WTC11 (cell line): Measurements from ENCODE around the gene SOX5.

Experiments
- CTCF ChIP-seq: fragments of 200-600 bp; IDR thresholded peaks from 2 replicates; pipeline ENCODE4 v1.8.0; 2022; ENCODE audit warnings: antibody characterized with exemption
- E2F1 ChIP-seq: sonication (generic); formaldehyde crosslinking; IDR thresholded peaks from 2 replicates; pipeline ENCODE4 v1.8.0; 2022; ENCODE audit warnings: mild to moderate bottlenecking, missing genetic modification reagents
- ETV6 ChIP-seq: sonication (generic); formaldehyde crosslinking; IDR thresholded peaks from 2 replicates; pipeline ENCODE4 v1.8.1; 2022; ENCODE audit warnings: mild to moderate bottlenecking, missing genetic modification reagents
- MAX ChIP-seq: sonication (generic); formaldehyde crosslinking; IDR thresholded peaks from 2 replicates; pipeline ENCODE4 v1.8.0; 2022; ENCODE audit warnings: mild to moderate bottlenecking, missing genetic modification reagents
- NFE2L1 ChIP-seq: sonication (generic); formaldehyde crosslinking; IDR thresholded peaks from 2 replicates; pipeline ENCODE4 v1.8.1; 2023; ENCODE audit warnings: missing genetic modification reagents
- ZNF121 ChIP-seq: sonication (generic); formaldehyde crosslinking; IDR thresholded peaks from 2 replicates; pipeline ENCODE4 v1.8.0; 2023; ENCODE audit warnings: missing genetic modification reagents
- ZNF416 ChIP-seq: fragments of 250-450 bp; sonication (Bioruptor Pico); IDR thresholded peaks from 2 replicates; pipeline ENCODE4 v1.9.0; 2021; ENCODE audit warnings: mild to moderate bottlenecking, inconsistent platforms
- TF ChIP-seq, protein P1 (sequence below): fragments of 250-450 bp; sonication (Bioruptor Pico); IDR thresholded peaks from 2 replicates; pipeline ENCODE4 v1.9.0; 2021; ENCODE audit warnings: moderate library complexity, mild to moderate bottlenecking, inconsistent platforms, borderline replicate concordance
- TF ChIP-seq, protein P2 (sequence below): sonication (generic); formaldehyde crosslinking; IDR thresholded peaks from 2 replicates; pipeline ENCODE4 v1.8.1; 2023; ENCODE audit warnings: mild to moderate bottlenecking, missing genetic modification reagents, moderate library complexity
- TF ChIP-seq, protein P3 (sequence below): sonication (generic); formaldehyde crosslinking; conservative IDR thresholded peaks from 2 replicates; pipeline ENCODE4 v1.8.1; 2022; ENCODE audit warnings: mild to moderate bottlenecking, missing genetic modification reagents
- TF ChIP-seq, protein P4 (sequence below): sonication (generic); formaldehyde crosslinking; IDR thresholded peaks from 2 replicates; pipeline ENCODE4 v1.8.0; 2022; ENCODE audit warnings: missing genetic modification reagents

DNA sequence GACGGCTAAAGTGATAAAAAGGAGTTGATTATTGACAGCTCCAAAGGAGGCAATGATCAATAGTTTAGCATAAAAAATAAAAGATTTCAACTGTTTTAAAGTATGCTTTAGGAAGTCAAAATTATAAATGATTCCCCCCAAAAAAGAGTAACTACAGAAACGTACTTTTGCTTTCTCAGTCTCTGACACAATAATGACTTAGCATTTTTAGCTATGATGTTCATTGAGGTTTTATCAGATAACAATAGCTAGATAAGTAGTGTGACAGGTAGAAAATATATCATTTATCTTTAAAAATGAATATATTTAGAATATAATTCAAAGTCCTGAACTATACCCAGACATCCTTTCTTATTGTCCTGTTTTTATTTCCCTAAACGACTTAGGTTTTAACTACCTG, 352.9 kb downstream of the SOX5 start:
- TF ChIP-seq CTCF (no peak), MAX (CRISPR knock-in tag) (no peak), ZNF121 (no peak), ZNF416 (CRISPR knock-in tag) (no peak), E2F1 (CRISPR knock-in tag) (no peak), ETV6 (no peak), NFE2L1 (CRISPR knock-in tag) (no peak)
- TF ChIP-seq, protein P1, sequence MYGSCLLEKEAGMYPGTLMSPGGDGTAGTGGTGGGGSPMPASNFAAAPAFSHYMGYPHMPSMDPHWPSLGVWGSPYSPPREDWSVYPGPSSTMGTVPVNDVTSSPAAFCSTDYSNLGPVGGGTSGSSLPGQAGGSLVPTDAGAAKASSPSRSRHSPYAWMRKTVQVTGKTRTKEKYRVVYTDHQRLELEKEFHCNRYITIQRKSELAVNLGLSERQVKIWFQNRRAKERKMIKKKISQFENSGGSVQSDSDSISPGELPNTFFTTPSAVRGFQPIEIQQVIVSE, result no peak
- TF ChIP-seq, protein P2, sequence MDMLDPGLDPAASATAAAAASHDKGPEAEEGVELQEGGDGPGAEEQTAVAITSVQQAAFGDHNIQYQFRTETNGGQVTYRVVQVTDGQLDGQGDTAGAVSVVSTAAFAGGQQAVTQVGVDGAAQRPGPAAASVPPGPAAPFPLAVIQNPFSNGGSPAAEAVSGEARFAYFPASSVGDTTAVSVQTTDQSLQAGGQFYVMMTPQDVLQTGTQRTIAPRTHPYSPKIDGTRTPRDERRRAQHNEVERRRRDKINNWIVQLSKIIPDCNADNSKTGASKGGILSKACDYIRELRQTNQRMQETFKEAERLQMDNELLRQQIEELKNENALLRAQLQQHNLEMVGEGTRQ (CRISPR knock-in tag), result no peak
- TF ChIP-seq, protein P3, sequence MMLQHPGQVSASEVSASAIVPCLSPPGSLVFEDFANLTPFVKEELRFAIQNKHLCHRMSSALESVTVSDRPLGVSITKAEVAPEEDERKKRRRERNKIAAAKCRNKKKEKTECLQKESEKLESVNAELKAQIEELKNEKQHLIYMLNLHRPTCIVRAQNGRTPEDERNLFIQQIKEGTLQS (CRISPR knock-in tag), result no peak
- TF ChIP-seq, protein P4, sequence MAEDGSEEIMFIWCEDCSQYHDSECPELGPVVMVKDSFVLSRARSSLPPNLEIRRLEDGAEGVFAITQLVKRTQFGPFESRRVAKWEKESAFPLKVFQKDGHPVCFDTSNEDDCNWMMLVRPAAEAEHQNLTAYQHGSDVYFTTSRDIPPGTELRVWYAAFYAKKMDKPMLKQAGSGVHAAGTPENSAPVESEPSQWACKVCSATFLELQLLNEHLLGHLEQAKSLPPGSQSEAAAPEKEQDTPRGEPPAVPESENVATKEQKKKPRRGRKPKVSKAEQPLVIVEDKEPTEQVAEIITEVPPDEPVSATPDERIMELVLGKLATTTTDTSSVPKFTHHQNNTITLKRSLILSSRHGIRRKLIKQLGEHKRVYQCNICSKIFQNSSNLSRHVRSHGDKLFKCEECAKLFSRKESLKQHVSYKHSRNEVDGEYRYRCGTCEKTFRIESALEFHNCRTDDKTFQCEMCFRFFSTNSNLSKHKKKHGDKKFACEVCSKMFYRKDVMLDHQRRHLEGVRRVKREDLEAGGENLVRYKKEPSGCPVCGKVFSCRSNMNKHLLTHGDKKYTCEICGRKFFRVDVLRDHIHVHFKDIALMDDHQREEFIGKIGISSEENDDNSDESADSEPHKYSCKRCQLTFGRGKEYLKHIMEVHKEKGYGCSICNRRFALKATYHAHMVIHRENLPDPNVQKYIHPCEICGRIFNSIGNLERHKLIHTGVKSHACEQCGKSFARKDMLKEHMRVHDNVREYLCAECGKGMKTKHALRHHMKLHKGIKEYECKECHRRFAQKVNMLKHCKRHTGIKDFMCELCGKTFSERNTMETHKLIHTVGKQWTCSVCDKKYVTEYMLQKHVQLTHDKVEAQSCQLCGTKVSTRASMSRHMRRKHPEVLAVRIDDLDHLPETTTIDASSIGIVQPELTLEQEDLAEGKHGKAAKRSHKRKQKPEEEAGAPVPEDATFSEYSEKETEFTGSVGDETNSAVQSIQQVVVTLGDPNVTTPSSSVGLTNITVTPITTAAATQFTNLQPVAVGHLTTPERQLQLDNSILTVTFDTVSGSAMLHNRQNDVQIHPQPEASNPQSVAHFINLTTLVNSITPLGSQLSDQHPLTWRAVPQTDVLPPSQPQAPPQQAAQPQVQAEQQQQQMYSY (CRISPR knock-in tag), result no peak
